VCaP (cell line): Measurements from ENCODE around the gene TRAPPC6A.

Experiments used
- H3K27ac ChIP-seq: fragments of 450-650 bp; 2 replicates; pipeline ENCODE4 v1.5.1; 2017
- TF ChIP-seq, protein P1 (sequence below): fragments of 450-650 bp; conservative IDR thresholded peaks from 2 replicates; pipeline ENCODE4 v1.5.1; 2017; ENCODE audit warnings: mild to moderate bottlenecking, moderate library complexity

Gene TRAPPC6A

DNA sequence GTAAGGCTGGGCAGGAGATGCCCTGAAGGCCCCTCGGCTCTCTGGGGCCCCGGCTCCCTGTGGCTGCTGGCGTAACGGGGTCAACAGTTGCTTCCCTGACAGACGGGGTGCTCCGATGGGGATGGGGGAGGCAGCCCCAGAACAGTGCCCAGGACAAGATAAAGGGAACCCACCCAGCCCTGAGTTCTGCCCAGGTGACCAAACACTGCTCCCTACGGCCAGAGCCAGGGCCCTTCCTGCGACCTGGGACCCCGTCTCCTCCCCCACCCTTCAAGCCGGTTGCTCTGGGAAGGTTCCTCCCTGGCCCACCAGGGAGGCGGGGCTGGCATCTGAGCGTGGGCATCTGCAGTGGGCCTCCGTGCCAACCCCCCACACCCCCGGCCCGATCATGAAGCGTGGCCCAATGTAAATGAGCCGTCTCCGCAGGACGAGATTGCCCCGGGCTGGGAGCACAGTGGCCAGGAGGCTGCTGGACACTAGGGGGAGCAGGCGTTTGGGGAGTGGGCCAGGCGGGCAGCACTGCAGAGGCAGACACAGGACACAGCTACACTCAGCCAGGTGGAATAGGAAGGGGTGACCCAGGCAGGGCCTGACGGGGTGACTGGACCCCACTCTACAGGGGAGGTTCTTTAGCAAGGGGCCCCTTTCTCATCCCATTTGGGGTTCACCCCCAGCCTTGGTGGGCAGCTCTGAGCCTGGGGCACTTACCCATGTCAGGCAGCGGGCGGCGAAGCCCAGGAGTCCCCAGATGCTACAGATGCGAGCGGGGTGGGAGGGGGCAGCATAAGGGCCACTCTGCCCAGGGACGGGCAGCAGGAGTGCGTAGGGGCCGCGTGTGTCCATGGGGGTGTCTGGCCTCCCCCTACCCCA is 16.1 kb downstream of the TRAPPC6A start:
- TF ChIP-seq, protein P1, sequence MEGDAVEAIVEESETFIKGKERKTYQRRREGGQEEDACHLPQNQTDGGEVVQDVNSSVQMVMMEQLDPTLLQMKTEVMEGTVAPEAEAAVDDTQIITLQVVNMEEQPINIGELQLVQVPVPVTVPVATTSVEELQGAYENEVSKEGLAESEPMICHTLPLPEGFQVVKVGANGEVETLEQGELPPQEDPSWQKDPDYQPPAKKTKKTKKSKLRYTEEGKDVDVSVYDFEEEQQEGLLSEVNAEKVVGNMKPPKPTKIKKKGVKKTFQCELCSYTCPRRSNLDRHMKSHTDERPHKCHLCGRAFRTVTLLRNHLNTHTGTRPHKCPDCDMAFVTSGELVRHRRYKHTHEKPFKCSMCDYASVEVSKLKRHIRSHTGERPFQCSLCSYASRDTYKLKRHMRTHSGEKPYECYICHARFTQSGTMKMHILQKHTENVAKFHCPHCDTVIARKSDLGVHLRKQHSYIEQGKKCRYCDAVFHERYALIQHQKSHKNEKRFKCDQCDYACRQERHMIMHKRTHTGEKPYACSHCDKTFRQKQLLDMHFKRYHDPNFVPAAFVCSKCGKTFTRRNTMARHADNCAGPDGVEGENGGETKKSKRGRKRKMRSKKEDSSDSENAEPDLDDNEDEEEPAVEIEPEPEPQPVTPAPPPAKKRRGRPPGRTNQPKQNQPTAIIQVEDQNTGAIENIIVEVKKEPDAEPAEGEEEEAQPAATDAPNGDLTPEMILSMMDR: peak; percentile 97
- H3K27ac ChIP-seq: peak overlapping the region; percentile 64

DNA sequence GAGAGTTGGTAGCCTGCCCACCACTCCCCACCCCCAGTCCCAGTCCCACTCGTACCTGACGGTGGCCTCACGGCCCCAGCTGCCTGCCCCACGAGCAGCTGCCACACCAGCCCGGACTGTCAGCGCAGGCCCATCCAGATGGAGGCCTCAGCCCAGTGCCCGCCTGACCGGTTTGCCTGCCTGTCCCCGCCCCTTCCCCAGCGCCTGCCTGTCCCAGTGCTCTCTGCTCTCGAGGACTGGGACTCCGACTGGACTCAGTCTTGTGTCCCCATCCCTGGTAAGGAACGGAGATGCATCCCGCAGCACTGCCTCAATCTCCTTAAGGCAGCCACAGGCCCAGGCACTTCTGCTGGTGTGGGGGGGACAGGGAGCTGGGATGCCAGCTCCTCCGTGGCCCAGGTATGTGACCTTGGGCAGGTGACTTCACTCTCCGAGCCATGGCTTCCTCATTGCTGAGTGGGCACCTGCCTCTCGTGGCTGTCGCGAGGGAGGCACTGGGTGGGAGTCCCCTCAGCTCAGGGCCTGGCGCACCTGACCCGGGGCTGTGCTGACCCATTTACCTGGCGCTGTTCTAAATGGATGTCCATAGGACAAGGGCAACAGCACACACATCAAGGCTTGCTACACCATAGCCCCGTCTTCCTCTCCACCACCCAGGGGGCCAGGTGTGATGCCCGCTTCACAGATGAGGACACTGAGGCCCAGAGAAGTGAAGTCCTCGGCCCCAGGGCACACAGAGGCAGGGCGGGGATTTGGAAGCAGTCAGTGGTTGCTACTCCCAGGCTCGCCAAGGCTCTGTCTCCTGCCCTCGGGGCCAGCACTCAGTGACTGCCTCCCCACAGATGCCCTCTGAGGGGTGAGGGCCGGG is 16.9 kb downstream of the TRAPPC6A start, which contains the start of gene NKPD1:
TSS of gene NKPD1 (minus strand) at position 113 of the 868 bp plus-strand sequence. CDS start 832 bp downstream, outside the sequence.
- TF ChIP-seq, protein P1: no peak
- peak within 1 kb of the TSS; percentile 64 for H3K27ac ChIP-seq

DNA sequence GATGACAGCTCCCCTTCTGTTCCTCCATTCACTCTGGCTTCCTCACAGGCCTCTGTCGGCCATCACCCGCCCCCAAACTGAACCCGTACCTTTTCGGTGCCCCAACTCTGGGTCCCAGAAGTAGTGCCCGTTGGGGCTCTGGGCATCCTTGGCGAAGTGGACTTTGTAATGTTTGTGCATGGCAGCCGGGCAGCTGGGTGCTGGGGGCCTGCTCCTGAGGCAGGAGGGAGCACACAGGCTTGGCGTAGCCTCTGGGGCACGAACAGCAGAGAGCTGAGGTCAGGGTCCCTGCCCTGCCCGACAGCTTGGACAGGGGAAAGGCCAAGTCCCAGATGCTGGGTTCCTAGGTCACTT is 18.1 kb downstream of the TRAPPC6A start:
- TF ChIP-seq, protein P1: no peak

DNA sequence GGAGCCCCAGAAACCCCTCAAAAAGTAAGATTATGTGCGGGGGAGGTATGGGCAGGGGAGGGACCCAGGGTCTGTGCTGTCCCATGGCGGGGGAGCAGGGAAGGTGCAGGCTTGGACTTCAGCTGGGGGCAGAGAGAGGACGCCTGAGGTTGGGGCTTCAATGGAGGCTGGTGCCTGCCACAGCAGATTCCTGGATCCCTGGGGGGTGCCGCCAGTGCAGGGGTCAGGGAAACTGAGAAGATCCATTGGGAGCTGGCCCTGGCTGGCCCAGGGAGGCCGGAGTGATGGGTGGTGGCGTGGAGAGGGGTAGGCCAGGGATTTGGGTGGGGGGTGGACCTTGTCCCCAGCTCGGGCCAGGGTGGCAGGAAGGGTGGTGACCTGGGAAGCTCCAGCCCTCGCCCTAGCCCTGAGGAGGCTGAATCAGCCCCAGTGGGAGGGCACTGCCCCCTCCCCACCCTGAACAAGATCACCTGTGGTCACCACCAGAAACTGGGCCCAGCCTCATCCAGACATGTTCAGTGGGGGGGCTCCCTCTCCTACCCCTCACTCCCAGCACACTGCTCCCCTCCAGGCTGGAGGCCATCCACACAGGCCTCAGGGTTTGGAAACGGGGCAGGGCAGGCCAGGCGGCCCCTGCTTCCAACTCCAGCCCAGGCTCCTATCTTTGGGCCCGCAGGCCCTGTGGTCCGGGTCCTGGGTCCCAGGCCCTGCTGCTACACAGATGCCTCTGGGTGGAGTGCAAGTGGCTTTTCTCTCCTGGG is 18.6 kb downstream of the TRAPPC6A start:
- no peak overlapping the region for H3K27ac ChIP-seq

More for the DNA sequence above, 18.1 kb downstream of the TRAPPC6A start:
- peak overlapping the region; percentile 64 for H3K27ac ChIP-seq

DNA sequence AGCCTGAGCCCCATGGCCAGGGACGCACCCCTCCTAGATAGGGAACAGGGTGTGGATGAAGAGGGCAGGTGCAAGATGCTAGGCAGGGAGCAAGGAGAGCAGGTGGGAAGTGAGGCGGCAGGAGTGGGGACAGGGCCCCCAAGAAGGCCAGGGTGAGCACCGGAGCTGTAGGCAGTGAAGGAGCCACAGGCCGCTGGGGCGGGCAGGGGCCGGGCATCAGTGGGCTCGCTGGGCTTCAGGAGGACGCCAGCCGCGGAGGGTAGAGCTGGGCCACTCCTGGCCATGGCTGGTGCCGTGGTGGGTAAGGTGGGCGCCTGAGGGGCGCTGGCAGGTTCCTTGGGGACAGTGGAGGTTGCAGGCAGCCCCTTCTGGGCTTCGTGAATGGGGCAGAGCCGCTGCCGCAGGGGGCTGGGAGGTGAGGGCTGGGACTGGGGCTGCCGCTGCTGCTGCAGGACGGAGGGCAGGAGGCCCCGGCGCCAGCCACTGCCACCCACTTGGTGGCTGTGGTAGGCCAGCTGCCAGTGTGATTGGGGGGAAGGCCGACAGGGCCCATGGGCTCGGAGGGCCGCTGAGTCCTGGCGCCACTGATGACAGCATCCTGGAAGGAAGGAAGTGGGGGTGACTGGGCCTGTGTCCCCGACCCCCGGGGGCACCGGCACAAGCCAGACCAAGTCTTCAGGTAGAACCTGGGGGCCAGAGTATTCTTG is 19.4 kb downstream of the TRAPPC6A start:
- H3K27ac ChIP-seq: no peak overlapping the region
- TF ChIP-seq, protein P1: no peak

More for the DNA sequence above, 18.6 kb downstream of the TRAPPC6A start:
- TF ChIP-seq, protein P1: no peak

DNA sequence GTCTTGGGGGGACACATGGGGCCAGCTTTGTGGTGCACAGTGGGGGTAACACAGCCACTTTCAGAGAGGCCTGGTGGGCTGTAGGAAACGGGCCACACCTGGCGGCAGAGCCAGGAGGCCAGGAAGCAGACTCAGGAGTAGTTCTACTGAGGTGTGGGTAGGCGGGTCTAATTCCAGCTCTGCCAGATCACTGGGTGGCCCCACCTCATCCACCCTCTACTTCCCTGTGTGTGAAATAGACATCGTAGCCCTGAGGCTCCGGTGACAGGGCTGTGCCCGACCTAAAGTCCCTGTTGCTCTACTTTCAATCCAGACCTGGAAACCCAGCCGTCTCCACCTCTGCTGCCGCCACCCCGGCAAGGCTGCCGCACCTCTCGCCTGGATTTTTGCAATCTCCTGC is 21.3 kb downstream of the TRAPPC6A start:
- H3K27ac ChIP-seq: no peak overlapping the region
- TF ChIP-seq, protein P1: no peak
